AG09319 (cell line): ENCODE data around the gene ARMC10.

Experiments used
- DNase-seq: peaks from one replicate; pipeline ENCODE4 v3.0.0-alpha.2; 2010; ENCODE audit warnings: low read depth; ENCODE audit errors: extremely low read depth
- CTCF ChIP-seq: IDR thresholded peaks from 2 replicates; pipeline ENCODE4 v1.5.1; 2011; ENCODE audit warnings: low read depth, mild to moderate bottlenecking, inconsistent platforms, low read length, moderate library complexity

Gene ARMC10

DNA sequence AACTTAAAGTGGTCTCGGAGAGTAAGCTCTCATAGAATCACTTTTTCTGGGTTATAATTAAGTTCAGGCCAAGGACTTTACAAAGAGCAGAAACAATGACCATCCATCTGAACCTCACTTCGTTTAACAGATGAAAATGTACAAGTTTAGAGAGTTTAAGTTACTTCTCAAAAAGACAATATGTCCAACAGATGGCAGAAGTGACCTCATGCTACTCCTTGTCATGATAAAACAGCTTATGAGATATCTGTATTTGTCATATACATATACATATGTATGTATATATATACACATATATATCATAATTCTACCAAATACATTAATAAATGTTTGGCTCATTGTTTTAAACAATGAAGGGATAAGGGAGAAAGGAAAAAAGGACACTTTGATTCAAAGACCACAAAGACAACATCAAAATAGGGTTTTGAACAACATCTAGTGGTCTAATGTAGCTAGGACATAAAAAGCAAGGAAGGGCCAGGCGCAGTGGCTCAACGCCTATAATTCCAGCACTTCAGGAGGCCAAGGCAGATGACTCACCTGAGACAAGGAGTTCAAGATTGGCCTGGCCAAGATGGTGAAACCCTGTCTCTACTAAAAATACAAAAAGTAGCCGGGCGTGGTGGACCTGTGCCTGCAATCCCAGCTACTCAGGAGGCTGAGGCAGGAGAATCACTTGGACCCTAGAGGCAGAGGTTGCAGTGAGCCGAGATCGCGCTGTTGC, 56.1 kb downstream of the ARMC10 start:
- DNase-seq = no peak
- no peak for TF ChIP-seq CTCF

GRCh38 chr7:103132995-103133688, 58.2 kb downstream of the ARMC10 start:
- no peak for DNase-seq
- no peak for TF ChIP-seq CTCF

DNA sequence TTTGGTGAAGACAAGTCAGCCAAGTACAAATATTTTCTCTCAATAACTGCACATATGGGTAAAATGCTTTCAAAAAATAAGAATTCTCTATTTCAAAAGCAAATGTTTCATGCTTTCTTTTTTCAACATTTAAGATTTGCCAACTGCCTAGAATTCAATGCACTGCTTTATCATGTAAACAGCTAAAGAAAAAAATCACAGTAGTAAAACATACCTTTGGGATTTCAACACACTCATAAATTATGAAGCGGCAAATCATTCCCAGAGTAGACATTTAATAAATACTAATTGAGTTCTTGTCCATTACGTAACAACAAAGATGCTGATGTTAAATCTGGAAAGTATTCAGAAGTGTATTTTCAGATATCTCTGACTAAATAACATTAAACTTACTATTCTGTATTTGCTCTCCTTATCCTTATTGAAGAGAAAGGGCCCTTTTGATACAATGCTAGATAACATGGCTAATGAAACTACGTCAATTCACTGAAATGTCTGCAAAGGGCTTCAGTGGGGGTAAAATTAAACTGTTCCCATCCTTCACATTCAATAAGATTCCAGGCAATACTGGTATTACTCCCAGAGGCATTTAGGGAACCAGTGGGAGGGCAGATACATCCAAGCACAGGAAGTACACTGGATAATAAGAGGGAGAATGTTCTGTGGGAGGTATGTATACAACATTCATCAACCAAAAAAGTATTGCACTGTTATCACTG, 60.1 kb downstream of the ARMC10 start:
- no peak for DNase-seq
- TF ChIP-seq CTCF = no peak

DNA sequence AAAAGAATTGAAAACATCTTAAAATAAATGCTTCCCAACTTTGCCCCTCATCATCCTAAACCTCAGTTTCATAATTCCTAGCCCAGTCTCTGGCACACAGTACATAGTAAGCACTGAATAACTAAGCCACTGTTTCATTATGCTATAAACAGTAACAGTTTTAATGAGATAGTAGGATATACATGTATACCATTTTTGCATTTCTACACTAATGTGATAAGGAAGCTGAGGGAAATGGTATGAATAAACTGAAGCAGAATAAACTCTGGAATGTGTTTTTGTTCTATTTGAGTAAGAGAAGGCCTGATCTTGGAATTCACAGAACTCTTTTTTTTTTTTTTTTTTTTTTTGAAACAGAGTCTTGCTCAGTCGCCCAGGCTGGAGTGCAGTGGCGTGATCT, 65.1 kb downstream of the ARMC10 start:
- no peak for DNase-seq
- no peak for TF ChIP-seq CTCF

GRCh38 chr7:103140685-103141084, 65.7 kb downstream of the ARMC10 start:
- DNase-seq = no peak
- TF ChIP-seq CTCF = no peak

DNA sequence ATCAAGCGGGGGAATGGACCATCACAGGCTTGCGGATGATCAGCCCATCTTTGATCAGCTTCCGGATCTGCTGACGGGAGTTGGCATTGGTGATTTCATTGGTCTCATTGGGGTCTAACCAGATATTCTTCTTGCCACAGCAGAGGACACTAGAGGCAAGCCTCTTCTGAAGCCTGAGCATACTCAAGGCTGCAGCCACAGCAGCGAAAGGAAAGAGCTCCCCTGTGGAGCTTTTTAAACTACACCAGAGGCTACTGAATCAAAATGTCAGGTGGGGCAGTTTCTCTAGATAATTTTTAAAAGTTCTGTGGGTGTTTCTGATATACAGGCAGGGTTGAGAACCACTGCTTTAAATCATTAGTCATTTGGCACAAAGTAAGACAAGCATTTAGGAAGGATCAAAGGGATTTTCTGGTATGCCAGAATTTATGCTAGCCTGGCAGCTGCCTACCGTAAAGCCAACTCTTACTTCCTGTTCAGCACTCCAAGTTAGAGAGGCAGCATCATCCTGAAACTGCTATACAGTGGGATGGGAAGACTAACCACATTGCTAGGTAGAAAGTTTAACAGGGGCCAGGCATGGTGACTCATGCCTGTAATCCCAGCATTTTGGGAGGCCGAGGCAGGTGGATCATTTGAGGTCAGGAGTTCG, 66.9 kb downstream of the ARMC10 start:
- TF ChIP-seq CTCF = no peak
- no peak for DNase-seq
